HepG2 (cell line): ENCODE measurements around the gene SPON1.

Source experiments
- CBX5 ChIP-seq: sonication (generic); formaldehyde crosslinking; IDR thresholded peaks from 2 replicates; pipeline ENCODE4 v1.4.0; 2020; ENCODE audit warnings: missing genetic modification reagents, borderline replicate concordance
- FOSL1 ChIP-seq: sonication (generic); formaldehyde crosslinking; IDR thresholded peaks from 2 replicates; pipeline ENCODE4 v1.9.0; 2021; ENCODE audit warnings: missing genetic modification reagents, borderline replicate concordance
- PHF8 ChIP-seq: sonication (generic); formaldehyde crosslinking; IDR thresholded peaks from 2 replicates; pipeline ENCODE4 v1.5.0; 2020; ENCODE audit warnings: missing genetic modification reagents
- SMAD1 ChIP-seq: sonication (generic); formaldehyde crosslinking; IDR thresholded peaks from 2 replicates; pipeline ENCODE4 v1.4.0; 2020; ENCODE audit warnings: missing genetic modification reagents, low read depth, mild to moderate bottlenecking, borderline replicate concordance
- TP53 ChIP-seq: sonication (generic); formaldehyde crosslinking; conservative IDR thresholded peaks from 2 replicates; pipeline ENCODE4 v1.4.0; 2020; ENCODE audit warnings: missing genetic modification reagents
- TF ChIP-seq, protein P1 (sequence below): sonication (generic); formaldehyde crosslinking; IDR thresholded peaks from 2 replicates; pipeline ENCODE4 v1.4.0; 2020; ENCODE audit warnings: missing genetic modification reagents, borderline replicate concordance
- TF ChIP-seq, protein P2 (sequence below): sonication (generic); formaldehyde crosslinking; IDR thresholded peaks from 2 replicates; pipeline ENCODE4 v1.4.0; 2020; ENCODE audit warnings: missing genetic modification reagents
- TF ChIP-seq, protein P3 (sequence below): sonication (generic); formaldehyde crosslinking; IDR thresholded peaks from 2 replicates; pipeline ENCODE4 v1.5.0; 2020; ENCODE audit warnings: mild to moderate bottlenecking, missing genetic modification reagents, moderate library complexity

DNA sequence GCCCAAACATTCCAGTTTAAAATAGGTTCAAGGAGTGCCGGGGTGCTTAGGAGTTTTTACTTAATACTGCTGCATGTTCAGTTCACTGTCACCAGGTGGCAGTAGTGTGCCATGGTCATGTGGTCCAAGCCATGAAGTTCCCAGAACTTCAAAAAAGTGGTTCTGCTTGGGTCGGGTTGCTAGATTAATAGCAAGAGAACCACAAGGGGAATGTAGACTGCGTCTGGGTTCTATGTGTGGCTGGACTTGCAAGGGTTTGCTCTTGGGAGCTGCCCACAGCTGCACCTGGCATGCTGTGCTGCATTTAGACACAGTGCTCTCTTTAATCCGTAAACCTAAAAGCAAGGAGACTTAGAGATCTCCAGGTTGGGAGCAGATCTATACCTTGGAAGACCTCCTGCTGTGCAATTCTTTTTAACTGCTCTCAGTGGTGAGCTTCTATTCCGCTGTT is 6.5 kb upstream of the SPON1 start:
- TF ChIP-seq TP53 (no peak), FOSL1 (CRISPR knock-in tag) (no peak), PHF8 (CRISPR knock-in tag) (no peak), SMAD1 (CRISPR knock-in tag) (no peak), CBX5 (CRISPR knock-in tag) (no peak)
- TF ChIP-seq, protein P1, sequence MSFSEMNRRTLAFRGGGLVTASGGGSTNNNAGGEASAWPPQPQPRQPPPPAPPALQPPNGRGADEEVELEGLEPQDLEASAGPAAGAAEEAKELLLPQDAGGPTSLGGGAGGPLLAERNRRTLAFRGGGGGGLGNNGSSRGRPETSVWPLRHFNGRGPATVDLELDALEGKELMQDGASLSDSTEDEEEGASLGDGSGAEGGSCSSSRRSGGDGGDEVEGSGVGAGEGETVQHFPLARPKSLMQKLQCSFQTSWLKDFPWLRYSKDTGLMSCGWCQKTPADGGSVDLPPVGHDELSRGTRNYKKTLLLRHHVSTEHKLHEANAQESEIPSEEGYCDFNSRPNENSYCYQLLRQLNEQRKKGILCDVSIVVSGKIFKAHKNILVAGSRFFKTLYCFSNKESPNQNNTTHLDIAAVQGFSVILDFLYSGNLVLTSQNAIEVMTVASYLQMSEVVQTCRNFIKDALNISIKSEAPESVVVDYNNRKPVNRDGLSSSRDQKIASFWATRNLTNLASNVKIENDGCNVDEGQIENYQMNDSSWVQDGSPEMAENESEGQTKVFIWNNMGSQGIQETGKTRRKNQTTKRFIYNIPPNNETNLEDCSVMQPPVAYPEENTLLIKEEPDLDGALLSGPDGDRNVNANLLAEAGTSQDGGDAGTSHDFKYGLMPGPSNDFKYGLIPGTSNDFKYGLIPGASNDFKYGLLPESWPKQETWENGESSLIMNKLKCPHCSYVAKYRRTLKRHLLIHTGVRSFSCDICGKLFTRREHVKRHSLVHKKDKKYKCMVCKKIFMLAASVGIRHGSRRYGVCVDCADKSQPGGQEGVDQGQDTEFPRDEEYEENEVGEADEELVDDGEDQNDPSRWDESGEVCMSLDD (CRISPR knock-in tag), result no peak
- TF ChIP-seq, protein P2, sequence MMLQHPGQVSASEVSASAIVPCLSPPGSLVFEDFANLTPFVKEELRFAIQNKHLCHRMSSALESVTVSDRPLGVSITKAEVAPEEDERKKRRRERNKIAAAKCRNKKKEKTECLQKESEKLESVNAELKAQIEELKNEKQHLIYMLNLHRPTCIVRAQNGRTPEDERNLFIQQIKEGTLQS (CRISPR knock-in tag), result no peak
- TF ChIP-seq, protein P3, sequence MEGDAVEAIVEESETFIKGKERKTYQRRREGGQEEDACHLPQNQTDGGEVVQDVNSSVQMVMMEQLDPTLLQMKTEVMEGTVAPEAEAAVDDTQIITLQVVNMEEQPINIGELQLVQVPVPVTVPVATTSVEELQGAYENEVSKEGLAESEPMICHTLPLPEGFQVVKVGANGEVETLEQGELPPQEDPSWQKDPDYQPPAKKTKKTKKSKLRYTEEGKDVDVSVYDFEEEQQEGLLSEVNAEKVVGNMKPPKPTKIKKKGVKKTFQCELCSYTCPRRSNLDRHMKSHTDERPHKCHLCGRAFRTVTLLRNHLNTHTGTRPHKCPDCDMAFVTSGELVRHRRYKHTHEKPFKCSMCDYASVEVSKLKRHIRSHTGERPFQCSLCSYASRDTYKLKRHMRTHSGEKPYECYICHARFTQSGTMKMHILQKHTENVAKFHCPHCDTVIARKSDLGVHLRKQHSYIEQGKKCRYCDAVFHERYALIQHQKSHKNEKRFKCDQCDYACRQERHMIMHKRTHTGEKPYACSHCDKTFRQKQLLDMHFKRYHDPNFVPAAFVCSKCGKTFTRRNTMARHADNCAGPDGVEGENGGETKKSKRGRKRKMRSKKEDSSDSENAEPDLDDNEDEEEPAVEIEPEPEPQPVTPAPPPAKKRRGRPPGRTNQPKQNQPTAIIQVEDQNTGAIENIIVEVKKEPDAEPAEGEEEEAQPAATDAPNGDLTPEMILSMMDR (CRISPR knock-in tag), result peak; percentile 84
